HG03175 (cell line): ENCODE data around the gene C3.
A peak's percentile ranks its signal among the peaks of the same experiment; 100 is the strongest.
"Not testable (repeated sequence)": the region's sequence is repeated elsewhere in the genome, so short reads cannot be mapped to it uniquely, and the experiment has no call there.

Source experiments
- ATAC-seq: cut with Tn5 transposase; IDR thresholded peaks from one replicate; pipeline ENCODE4 v1.9.1; 2021; ENCODE audit warnings: mild to moderate bottlenecking, moderate library complexity; ENCODE audit not compliant: unreplicated experiment

C3 gene

GRCh38 chr19:6720369-6721137, at the start of gene C3:
TSS of gene C3 (minus strand) at chr19:6720650. CDS start at chr19:6720589, 61 bp downstream.
- ATAC-seq: no peak

DNA sequence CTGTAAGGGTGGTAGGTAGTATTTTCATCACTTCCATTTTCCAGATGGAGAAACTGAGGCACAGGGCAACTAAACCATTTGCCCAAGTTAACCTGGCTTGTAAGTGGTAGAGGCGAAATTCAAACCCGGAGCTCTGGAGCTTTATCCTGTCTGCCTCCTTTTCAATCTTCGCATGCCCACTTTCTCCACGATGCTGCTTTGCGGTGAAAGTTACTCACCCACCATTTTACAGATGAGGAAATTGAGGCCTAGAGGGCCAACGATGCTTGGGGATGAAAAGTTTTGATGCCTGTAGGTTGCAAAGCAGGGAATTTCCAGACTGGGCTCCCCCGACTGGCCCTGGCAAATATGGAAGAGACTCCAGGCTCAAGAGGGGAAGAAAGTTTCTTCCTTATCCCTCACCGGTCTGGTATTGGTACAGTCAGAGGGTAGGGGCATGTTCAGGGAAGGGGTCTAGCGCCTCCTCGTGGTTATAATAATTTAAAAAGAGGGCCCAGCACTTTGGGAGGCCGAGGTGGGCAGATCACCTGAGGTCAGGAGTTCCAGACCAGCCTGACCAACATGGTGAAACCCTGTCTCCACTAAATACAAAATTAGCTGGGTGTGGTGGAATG, 48.7 kb upstream of the C3 start:
- ATAC-seq: no peak

DNA sequence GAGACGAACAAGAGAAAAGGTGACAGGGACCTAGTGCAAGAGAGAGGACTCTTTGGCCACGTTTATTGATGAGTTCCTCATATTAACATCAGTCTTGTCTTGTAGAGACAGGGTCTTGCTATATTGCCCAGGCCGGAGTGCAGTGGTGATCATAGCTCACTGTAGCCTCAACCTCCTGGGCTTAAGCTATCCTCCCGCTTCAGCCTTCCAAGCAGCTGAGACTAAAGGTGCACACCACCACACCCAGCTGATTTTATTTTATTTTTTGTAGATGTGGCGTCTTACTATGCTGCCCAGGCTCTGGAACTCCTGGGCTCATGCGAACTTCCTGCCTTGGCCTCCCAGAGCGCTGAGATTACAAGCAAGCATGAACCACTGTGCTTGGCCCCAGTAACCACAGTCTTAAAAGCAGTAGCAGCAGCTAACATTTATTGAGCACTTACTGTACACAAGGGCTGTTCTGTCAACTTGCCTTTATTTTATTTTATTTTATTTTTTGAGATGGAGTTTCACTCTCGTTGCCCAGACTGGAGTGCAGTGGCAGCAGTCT, 47.9 kb upstream of the C3 start:
- no peak for ATAC-seq

DNA sequence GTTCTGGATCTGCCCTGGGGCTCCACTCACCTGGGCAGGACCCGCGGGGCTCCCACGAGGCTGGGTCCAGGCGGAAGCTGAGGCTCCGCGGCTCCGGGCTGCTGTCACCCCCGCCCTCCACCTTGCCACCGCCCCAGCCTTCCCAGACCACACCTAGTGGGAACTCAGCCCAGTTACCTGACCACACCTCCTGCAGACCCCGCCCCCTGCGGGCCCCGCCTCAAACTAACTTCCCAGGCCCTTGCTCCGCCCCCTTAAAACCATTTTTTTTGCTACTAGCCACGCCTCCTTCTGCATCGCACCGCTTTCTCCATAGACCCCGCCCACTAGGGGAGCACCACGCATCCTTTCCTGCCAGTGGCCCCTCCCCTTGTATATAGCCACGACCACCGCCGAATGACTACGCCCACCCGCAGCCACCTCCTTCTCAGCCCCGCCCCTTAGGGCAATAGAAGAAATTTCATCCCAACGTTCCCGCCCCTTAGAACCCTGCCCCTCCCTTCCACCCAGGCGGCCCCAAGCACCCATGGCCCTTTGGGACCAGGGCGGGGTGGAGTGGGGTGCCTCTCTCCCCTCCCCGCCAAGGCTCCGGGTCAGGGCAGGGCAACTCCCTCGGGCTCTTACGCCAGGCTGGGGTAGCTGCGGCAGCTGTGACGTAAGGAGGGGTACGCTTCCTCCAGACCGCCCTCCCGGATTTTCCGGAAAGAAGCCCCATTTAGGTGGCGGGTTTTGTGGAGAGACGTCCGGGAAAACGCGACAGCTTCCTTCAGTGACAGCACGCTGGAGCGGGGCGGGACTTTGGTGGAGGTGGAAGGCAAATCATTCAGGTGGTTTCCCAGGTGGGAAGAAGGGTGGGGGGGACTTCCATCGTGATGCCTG, 47.1 kb upstream of the C3 start, which contains the start of gene SH2D3A:
Gene SH2D3A (minus strand): TSS at position 79 of the 879 bp plus-strand sequence. CDS start 3,687 bp downstream, outside the sequence.
- ATAC-seq: peak; percentile 71

DNA sequence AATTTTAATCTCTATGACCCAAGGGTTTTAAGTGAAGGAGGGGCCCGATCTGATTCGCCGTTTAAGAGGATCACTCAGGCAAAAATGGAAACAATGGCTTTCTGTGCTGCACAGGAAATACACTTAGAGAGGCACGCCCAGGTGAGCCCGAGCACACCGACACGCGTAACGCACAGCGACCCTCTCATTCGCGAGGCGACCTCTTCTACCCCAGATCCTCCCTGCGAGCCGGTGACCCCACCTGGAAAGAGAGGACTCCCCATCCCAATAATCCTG, 46.6 kb upstream of the C3 start:
- ATAC-seq: peak; percentile 28

DNA sequence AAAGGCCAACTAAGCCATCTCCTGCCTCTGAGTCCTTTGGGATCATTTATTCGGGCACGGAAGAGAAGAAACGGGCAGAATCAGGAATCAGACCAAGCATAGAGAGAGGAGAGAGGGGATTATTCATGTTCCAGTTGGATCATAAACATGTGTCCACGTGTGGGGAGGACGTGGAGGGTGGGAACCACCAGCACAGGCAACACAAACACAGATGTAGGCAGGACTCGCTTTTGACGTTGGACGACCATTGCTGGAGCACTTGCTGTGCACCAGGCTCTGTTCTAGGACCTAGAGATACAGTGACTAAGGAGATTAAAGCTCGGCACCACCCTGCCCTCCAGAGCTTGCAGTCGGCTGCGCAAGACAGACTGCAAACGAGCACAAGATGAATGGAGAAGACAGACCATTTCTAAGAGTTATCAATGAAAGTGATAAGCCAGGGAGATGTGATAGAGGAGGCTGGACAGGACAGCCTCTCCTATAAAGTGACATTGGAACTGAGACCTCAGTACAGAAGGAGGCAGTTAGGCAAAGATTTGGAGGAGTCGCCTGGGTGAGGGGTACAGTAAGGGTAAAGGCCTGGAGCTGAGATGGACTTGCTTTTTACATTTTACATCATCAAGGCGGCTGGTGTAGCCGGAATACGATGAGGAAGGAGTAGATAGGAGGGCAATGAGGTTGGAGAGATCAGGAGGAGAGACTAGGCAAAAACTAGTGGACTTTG, 46.1 kb upstream of the C3 start:
- no peak for ATAC-seq

GRCh38 chr19:6765738-6766356, 45.4 kb upstream of the C3 start:
- ATAC-seq: no peak

DNA sequence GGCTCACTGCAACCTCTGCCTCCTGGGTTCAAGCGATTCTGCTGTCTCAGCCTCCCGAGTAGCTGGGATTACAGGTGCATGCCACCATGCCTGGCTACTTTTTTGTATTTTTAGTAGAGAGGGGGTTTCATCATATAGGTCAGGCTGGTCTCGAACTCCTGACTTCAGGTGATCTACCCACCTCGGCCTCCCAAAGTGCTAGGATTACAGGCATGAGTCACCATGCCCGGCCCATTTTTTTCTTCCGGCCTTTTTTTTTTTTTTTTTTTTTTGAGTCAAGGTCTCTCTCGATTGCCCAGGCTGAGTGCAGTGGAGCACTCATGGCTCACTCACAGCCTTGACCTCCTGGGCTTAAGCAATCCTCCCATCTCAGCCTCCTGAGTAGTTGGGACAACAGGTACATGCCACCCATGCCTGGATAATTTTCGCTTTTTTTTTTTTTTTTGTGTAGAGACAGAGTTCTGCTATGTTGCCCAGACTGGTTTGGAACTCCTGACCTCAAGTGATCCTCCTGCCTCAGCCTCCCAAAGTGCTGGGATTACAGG, 41.9 kb upstream of the C3 start:
- not testable (repeated sequence) for ATAC-seq

GRCh38 chr19:6761053-6761676, 40.7 kb upstream of the C3 start:
- no peak for ATAC-seq

- ATAC-seq: no peak
These were observed 40.2 kb upstream of the C3 start for GRCh38 chr19:6760606-6761005.

GRCh38 chr19:6754653-6755463, 34.4 kb upstream of the C3 start:
- no peak for ATAC-seq

DNA sequence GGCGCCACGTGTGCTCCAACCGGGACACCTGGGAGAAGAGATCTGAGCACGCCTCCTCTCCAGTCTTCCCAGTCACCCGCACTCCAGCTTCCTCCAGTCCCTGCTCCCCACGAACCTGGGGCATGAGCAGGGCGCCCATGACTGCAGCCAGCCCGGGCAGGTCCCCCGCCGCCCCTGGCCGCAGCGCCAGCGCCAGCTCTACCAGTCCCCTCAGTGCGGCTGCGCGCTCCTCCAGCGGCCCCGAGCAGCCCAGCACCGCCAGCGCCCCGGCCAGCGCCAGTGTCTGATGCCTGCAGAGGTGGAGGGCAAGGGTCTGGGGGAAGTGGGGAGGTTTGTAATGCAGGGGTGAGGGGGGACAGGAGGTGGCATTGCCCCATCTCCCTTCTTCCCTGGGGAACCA, 33.7 kb upstream of the C3 start:
- no peak for ATAC-seq

DNA sequence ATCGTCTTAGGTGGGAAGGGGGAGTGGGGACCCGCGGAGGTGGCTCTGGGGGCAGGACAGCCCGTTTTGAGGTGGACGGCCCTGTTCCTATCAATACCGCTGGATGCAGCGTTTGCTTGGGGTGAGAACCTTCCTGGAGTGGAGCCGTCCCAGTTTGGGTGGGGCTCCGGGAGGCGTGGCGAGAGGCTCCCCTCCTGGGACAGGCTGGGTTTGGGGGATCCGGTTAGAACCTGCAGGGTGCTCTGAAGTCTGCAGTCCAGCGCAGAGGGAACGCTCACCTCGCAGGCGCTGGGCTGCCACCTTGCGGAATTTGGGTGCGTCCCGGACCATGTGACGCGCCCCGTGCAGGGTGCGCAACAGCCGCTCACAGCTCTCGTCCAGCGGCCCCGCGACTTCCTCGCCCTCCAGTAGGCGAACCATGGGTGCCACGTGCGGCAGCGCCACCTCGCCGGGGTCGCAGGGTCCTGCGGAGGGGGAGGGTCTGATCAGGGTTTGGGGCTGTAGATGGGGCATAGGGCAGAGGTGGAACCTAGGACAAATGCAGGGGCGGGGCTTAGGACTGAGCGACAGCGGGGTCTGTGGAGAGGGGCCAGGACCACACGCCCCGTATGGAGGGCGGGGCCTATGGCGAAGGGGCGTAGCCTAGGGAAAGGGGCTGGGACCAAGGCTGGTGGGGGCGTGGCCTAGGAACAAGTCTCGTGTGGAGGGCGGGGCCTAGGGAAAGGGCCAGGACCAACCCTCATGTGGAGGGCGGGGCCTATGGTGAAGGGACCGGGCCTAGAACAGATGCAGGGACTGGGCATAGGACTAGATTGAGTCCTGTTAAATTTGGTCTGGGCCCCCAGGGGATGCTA, 33.0 kb upstream of the C3 start:
- peak; percentile 78 for ATAC-seq

DNA sequence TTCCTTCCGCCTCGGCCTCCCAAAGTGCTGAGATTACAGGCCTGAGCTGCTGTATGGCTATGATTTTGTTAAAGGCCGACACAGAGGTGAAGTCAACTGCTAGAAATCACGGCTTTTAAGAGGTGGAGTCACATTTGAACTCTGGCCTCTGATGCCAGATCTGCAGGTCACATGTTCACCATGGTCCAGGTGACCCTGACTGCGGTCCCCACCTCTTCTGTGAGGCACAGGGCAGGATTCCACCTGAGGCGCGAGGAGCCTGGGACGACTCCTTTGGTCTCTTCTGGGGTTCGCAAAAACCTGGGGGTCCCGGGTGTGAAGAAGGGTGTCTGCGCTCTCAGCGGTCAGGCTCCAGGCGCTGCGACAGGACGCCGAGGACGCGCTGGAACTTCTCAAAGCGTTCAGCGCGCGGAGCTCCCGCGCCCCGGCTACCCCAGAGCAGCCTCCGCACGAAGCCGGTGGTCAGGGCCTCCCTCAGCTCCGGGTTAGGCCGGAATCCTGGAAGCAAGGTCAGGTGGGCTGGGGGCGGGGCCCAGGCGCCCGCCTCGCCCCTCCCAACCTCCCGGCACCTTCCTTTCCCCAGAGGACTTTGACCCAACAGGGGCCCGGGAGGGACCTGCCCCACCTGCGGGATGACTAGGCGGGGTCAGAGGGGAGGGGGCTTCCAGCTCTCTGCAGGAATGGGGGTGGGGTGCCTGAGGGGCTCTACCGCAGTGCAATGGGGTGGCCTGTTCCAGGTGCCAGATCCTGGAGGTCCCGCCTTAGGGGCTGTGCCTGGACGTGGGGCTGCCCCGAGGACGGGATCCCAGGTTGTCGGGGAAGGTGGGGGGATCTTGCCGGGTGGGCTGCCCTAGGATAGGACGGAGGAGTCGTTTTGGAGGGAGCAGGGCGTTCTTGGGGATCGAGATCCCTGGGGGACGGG, 32.1 kb upstream of the C3 start:
- no peak for ATAC-seq

DNA sequence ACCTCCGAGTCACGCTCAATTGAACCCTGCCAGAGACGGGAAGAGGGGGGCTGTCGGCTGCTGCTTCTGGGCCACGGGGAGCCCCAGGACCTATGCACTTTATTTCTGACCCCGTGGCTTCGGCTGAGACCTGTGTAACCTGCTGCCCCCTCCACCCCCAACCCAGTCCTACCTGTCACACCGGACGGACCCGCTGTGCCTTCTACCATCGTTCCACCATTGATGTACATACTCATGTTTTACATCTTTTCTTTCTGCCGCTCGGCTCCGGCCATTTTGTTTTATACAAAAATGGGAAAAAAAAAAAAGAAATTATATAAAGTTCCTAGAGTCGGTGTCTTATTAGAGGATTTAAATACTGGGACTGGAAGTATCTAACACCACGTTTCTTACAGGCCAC, 30.7 kb upstream of the C3 start:
- no peak for ATAC-seq

GRCh38 chr19:6750062-6750461, 29.6 kb upstream of the C3 start:
- ATAC-seq: no peak

DNA sequence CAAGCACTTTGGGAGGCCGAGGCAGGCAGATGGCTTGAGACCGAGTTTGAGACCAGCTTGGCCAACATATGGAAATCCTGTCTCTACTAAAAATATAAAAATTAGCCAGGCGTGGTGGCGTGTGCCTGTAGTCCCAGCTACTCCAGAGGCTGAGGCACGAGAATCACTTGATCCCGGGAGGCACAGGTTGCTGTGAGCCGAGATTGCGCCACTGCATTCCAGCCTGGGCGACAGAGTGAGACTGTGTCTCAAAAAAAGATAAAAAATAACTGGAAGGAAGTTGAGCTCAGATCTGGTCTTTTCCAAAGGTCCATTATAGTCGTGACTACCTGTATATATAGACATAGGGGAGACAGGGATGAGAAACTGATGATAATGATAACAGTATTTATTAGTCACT, 28.1 kb upstream of the C3 start:
- not testable (repeated sequence) for ATAC-seq
